DMS 273 treated with DMSO at 0.1 percent for 48 hours (cell line): ENCODE data around the gene PPFIA2.
A peak's percentile ranks its signal among the peaks of the same experiment; 100 is the strongest.

Source experiments
- DNase-seq: peaks from one replicate; lab custom pipeline; 2025; lab: John Stamatoyannopoulos, UW

Gene PPFIA2

GRCh38 chr12:81759190-81760051 lies at the start of gene PPFIA2:
Gene PPFIA2 (minus strand): TSS chr12:81759350.
- DNase-seq = peak; percentile 2

DNA sequence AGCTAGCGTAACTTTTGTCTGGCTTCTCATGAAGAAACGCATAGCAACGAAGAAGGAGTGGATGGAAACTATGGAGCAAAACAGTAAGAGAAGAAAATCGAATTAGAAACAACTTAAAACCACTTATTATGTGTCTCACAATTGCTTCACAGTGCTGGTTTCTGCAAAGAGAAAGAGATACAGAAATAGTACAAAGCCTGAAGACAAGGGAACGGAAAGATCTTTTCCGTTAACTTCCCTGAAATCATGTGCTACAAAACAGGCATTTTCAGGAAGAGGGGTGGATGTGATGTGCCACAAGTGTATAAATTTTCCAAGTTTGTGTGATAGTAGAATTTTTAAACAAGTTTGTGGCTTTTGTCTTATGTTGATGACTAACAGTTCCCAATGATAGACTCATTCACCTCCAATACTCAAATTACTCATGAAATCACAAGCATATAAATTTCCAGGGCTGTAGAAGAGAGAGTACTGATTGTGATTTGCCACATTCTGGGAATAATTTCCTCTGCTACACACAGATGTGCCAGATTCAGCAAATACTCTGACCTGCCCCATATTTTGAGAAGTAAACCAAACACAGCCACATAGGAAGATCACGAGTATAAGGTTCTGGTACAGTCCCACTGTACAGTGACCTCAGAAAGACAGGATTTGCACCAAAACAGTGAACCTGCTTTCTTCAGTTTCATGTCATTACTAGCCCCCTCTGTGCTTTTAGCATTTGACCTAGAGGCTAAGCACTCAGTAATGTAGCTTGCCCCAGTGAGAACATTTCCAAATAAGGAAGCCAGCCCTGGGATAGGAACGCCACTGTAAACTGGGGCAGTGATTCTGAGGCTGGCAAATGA lies 41.4 kb upstream of the PPFIA2 start:
- no peak for DNase-seq

- DNase-seq = no peak
Observed at GRCh38 chr12:81798294-81798693, 39.1 kb upstream of the PPFIA2 start.

GRCh38 chr12:81797100-81797499 lies 38.0 kb upstream of the PPFIA2 start:
- DNase-seq = no peak

DNA sequence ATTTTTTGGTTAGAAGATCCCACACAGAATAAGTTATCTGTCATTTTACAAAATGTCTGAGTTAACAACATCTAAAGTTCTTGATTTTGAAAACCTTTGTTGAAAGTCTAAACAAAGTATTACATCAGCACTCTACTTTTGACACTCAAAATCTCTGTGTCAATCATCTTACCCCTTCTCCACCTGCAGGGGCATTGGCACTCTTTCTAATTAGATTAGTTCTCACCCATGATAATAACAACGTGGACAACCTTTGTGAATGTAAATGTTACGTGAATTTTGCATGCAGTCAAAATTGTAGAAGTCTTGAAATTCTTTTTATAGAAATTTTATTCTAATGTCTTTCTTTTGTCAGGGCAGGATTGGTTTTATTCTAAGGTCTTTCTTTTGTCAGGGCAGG lies 33.5 kb upstream of the PPFIA2 start:
- DNase-seq = no peak

GRCh38 chr12:81779216-81779615 lies 20.1 kb upstream of the PPFIA2 start:
- DNase-seq = no peak

DNA sequence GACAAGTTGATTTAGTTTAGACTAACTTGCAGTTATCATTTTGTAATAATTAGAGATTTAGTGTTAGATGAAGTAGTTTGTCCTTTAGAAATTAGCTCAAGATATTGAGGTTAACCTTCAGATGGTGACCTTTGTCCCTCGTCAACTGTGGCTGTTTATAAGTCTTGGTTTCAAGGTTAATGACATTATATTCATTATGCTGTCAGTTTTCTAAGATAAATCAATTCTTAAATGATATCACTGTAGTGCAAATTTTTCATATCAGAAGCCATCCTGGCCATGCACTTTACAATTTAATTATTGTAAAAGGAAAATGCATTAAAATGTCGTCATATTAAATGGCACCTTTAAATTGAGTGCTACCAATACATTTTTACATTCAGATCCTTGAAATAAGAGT lies 19.6 kb upstream of the PPFIA2 start:
- no peak for DNase-seq

DNA sequence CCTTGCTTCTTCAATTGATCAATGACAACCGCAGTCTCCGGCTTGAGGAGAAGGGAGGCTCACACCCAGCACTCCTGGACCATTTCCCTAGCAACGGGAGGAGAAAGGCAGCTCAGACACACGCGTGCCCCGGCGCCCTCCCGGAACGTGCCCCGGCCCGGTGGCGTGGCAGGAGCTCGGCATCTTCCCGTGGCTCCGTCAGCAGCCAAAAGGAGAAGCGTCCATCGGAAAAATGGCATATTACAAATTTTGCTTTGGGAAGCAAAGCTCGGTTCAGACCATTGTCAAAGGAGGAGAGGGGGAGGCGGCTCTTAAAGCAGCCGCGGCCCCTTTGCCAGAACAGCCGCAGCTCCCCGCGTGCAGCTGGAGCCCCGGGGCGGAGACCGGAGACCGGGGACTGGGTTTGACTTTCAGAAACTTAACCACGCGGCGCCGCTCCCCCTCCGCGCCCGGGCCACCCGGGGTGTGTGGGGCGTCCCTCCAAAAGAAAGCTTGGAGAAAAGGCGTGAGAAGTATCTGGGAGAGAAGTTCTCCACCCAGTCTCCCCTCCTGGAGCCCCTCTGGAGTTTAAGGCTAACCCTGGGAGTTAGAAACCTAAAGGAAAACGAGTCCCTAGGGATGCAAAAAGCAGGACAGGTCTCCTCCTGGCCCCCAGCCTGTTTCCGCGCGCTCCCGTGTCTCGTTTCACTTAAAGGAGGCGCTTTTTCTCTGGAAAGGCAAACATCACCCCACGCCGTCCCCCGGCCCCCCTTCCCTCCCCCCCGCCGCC lies 545 bp downstream of the PPFIA2 start:
- peak; percentile 12 for DNase-seq

DNA sequence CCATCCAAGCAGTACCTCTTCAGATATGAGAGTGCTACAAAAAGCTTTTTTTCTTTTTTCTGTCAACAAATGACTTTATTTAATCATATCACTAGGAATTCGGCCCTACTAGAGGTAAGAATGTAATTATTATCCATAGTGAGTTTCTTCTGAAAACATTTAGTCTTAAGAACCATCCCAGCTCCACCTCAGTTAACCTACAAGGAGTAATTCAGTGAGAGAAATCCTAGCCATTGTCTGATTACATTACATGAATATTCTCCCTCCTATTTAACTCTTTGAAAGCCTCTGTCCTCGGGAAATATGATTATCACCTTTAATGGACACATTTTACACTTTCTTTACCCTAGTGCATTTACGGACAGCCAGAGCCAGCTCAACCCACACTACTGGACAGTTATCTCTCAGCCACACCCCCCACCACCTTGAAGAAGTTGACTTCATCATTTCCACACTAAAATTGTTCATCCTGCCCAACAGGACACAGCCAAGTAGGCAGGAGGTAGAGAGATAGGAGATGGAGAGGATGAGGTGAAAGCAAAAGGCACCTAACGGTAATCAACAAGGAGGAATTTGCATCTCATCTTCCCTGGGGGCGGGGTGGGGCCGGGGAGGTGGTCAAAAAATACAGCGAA lies 1.3 kb downstream of the PPFIA2 start:
- DNase-seq = no peak

- no peak for DNase-seq
Observed at GRCh38 chr12:81729781-81730180, 29.4 kb downstream of the PPFIA2 start.

DNA sequence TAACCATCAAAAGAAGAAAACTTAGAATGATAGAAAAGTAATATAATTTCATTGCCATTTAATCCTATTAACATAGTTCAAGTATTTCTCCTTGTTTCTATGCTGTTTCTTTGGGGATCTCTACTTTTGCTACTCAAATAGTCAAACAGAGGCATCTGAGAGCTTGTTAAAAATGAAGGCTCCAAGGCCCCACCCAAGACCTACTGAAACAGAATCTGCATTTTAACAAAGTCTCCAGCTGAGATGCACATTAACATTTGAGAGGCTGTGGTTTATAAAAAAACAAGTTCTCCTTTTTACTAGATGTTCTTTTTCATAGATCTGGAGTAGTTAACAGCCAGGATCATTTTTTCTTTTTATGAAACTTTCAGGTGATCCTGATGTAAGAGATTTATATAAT lies 31.8 kb downstream of the PPFIA2 start:
- DNase-seq = no peak

DNA sequence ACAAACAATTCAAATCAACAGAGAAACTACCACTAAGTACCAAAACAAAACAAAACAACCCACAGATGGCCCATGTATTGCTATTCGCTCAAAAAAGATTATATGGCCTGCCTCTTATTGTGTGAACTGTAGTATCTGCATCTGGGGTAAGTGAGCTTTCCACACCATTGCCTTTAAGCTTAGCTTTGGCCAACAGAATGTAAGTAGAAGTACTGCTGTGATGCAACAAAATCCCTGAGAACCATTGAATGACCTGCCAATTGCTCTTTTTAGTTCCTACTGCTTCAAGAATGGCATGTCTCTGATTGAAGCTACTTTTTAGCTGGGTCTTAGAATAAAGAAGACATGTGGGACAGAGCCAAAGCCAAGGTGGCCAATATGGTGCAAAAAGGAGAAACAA lies 32.5 kb downstream of the PPFIA2 start:
- no peak for DNase-seq

DNA sequence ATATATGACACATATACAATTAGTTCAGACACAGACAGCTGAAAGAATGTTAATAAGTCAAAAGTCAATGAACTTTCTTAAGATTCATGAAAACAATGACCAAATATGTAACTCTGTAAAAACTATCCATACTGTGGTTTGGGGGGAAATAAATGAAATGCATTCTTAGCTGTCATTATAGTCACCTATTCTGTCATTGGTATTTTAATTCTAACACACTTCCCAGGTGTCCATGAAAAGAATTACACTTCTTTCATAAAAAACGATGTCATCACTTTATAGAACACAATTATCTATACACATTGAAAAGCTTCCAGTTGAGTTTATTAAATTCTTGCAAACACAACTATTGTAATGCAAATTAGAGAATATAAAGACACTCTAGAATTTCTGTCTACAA lies 35.8 kb downstream of the PPFIA2 start:
- no peak for DNase-seq

DNA sequence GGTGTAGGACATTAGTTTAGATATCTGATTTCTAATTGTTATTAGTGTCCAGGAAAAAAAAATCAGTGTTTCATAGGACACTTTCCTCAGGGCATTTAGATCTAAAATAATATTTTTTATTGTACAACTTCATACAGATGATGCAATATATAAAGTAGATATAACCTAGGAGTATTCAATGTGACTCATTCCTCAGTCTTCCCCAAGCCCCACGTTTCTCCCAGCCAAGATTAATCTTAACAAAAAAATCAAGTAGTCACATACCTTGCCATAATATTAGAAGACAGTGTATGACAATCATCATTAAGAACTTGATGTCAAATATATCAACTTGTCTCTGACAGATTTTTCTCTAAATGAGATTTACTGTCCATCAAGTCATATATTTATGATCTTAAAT lies 37.1 kb downstream of the PPFIA2 start:
- no peak for DNase-seq

- DNase-seq = no peak
Observed at GRCh38 chr12:81718616-81719015, 40.5 kb downstream of the PPFIA2 start.

DNA sequence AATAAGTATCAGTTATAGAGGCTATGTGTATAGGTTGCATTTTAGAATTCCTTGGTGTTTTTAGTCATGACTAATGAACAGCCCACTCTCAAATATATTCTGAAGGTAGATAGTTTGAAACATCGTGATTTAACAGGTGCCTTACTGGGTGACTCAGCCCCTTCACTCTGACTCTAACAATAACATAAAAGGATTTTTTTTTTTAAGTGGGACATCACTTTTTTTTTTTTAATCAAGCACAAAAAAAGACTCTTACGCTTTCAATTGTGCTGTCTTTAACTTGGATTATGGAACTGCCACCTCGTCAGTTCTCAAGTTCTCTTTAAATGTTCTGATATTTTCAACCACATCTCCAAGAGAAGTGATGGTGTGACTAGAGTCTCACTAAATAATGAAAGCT lies 46.6 kb downstream of the PPFIA2 start:
- DNase-seq = no peak

- no peak for DNase-seq
Observed at GRCh38 chr12:81705586-81705985, 53.6 kb downstream of the PPFIA2 start.

- no peak for DNase-seq
Observed at GRCh38 chr12:81699551-81699950, 59.6 kb downstream of the PPFIA2 start.

DNA sequence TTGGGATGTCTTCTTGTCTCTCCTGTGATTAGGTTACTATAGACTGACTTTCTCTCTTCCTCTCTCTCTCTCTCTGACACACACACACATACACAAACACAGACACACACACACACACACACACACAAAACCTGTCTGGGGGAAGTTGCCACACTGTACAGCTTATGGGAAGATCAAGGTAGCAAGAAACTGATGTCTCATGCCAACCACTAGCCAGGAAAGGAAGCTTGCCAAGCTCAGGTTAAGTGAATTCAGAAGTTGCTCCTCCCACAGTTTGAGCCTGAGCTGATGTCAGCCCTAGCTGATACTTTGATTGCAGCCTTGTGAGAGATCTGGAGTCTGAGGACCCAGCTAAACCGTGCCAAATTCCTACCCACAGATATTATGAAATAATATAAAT lies 67.1 kb downstream of the PPFIA2 start:
- no peak for DNase-seq

GRCh38 chr12:81683881-81684280 lies 75.3 kb downstream of the PPFIA2 start:
- DNase-seq = no peak

- DNase-seq = no peak
Observed at GRCh38 chr12:81679614-81680013, 79.5 kb downstream of the PPFIA2 start.

DNA sequence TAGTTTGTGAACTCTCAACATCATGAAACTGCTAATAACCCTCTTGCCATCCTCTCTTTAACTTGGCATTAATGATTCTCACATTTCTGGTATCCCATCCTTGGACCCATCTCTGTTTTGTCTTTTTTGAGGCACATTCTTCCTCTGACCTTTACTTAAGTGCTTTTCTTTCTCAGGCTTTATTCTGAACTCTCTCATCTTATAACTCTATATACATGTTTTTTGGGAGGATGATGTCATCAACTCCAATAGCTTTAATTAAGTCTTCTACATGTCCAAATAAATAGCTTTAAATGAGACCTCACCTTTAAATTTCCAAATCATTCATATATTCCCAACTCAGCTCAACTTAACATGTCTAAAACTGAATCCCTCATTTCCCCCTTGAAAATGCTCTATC lies 88.4 kb downstream of the PPFIA2 start:
- DNase-seq = no peak
